GM19468 (cell line): ENCODE data around the gene TNFAIP8L3.
"Not testable (repeated sequence)": the region's sequence is repeated elsewhere in the genome, so short reads cannot be mapped to it uniquely, and the experiment has no call there.

Source experiments
- ATAC-seq: cut with Tn5 transposase; IDR thresholded peaks from one replicate; pipeline ENCODE4 v1.9.1; 2021; ENCODE audit warnings: mild to moderate bottlenecking, moderate library complexity, moderate number of reproducible peaks; ENCODE audit not compliant: unreplicated experiment; ENCODE audit errors: extremely low read depth

The TNFAIP8L3 gene

DNA sequence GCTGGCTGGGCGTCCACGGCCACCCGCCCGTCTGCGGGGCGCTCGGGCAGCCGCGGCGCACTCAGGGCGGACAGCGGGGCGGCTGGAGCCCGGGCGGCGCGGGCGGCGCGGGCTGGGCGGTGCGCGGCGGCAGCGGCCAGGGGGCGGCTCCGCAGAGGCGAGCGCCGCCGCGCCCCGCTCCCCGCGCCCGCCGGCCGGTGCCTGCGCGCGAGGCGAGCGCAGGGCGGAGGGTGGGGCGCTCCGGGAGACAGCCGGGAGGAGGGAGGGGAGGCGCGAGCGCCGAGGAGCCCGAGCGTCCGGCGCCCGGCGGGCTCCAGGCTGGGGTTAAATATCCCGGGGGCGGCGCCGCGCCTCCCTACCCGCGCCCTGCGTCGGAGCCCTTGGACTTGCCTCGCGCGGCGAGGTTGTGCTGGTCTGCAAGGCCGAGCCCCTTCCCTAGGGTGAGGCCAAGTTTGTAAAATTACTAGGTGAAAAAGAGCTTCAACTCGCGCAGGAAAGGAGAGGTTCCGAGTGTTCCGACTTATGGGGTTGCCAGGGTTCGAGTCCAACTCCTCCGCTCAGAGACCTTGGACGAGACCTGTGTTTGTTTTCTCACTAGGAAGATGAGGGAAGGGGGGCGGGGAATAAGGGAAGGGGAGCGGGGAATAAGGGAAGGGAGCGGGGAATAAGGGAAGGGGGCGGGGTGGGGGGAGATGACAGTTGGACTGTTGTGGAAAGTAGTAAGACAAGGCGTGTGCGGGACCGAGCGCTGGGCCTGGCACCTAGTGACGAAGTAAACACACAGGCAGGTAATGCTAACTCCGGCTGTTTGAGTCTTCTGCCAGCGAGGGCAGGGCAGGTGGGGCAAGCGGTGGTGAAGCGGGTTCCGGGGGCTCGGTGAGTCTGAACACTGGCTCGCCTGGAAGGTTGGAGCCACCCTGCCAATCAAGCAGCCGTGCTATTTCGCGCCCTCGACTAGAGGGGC is at the start of gene TNFAIP8L3:
Gene TNFAIP8L3 (minus strand): TSS at position 301 of the 964 bp plus-strand sequence. CDS start 311 bp downstream, outside the sequence.
- no peak for ATAC-seq

DNA sequence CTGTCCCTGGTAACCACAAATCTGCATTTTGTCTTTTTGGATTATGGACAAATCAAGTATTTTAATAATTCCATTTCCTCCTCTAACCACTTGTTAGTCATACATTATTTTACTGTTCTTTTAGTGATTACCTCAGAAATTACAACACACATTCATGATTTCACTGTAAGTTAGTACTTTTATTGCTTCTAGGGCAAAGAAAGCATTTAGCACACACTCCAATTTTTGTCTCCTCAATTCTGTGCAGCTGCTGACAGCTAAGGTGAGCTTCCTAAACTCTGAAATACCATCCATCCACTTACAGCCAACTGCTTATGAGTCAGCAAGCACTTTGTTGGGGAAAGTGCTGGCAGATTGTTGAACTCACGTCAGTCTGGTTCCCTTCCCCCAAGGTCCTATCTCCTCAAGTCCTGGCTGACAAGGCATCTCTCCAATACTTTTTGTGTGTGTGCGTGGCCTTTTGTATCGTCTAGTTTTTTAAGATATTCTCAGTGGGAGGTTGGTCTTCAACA is 49.4 kb upstream of the TNFAIP8L3 start:
- no peak for ATAC-seq

DNA sequence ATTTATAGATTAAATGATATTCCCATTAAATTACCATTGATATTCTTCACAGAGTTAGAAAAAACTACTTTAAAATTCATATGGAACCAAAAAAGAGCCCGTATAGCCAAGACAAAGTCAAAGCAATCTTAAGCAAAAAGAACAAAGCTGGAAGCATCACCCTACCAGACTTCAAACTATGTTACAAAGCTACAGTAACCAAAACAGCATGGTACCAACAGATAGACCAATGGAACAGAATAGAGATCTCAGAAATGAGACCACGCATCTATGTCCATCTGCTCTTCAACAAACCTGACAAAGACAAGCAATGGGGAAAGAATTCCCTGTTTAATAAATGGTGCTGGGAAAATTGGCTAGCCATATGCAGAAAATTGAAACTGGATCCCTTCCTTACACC is 45.6 kb upstream of the TNFAIP8L3 start:
- not testable (repeated sequence) for ATAC-seq

DNA sequence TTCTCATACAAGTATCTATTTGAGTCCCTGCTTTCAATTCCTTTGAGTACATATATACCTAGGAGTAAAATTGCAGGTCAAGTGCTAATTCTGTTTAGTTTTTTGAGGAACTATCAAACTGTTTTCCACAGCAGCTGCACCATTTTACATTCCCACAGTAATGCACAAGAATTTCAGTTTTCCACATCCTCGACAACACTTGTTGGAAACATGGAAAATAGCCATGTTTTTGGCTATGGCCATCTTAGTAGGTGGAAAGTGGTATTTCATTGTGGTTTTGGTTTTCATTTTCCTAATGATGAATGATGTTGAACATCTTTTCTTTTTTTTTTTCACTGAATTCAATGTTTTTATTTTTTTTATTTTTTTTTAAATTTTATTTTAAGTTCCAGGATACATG is 44.4 kb upstream of the TNFAIP8L3 start:
- ATAC-seq = no peak

DNA sequence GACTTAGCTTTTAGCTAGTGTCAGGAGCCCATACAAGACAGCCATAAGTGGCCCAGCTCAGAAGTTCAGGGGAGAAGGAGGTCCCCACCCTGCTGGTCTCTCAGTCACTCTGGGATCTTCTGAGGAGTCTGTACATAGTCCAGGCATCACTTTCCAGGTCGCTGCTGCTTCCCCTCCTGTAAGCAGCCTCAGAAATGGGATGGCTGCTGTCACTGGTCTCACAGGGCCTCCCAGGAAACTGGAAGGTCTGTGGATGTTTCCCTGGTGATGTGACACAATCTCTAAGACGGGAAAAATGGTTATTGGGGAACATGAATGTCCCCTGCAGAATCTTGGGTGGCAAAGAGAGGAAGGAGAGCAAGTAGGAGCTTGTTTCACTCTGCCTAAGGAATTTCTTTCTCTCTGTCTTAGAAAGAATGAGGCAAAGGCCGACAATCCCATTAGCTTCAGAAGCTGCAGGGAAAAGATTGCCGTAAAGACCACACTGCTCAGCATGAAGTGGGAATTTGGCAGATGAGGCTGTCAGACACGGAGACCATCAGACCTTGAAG is 43.2 kb upstream of the TNFAIP8L3 start:
- no peak for ATAC-seq

DNA sequence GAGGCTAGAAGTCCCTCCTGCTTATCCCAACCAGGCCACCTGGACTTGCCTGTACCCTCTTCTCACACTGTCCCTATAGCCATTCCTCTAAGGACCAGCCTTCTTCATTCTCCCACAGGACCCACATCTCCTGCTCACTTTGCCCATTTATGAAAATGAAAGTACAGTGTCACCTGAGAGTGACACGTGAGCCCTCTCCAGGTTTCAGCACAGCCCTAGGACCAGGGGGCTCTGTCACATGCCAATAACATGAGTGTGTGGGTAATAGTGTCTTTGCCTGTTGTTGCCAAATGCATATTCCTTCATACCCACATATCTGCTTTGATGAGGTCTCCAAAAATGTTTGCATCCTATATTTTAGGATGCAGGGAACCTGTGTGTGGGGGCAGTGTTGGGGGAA is 42.3 kb upstream of the TNFAIP8L3 start:
- ATAC-seq = no peak

DNA sequence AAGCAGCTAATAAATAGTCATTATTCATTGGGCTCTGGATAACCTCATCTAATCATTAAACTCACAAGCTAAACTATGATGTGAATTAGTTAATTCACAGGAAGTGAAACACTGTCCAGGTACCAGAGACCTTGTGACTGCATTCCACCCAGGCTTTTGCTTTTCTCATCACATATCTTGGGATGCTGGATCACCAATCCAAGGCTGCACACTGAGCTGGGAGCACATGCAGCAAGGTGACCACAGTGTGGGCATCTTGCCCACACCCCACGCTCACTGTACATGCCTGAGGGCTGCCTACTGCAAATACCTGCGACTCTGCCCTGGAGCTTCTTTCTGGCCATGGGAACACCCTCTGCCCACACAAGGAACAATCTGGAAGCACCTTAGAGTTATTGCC is 40.6 kb upstream of the TNFAIP8L3 start:
- ATAC-seq = no peak

DNA sequence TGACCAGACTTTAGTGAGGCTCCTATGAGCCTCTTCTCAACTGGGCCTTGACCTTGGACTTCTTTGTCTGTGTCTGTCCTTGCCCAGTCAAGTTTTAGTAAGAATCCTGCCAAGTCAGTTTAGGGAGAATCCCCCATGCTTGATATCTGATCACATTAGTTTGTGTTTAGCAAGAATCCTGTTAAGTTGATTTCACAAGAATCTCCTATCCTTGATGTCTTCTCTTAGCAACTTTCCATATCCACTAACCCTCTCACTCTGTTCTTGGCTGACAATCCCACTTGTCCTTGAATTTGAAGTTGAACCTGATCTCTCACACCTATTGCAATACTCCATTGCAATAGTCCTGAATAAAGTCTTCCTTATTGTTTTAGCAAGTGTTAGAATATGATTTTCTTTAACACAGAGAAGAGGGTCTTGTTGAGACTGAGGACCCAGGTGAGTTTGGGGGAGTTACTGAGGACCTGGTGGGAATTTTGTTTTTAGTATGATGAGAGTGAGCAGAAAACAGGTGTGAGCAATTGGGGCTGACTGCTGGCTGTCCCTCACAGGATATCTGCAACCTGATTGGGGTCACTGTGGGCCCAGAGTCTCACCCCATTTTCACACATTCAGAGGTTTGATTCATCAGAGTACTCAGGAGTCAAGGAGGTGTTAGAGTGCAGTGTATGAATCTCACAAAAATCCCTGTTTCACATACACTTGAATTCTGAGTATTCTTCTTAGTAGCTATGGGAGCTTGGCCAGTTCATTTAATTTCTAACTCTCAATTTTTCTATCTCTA is 39.9 kb upstream of the TNFAIP8L3 start:
- ATAC-seq = no peak

DNA sequence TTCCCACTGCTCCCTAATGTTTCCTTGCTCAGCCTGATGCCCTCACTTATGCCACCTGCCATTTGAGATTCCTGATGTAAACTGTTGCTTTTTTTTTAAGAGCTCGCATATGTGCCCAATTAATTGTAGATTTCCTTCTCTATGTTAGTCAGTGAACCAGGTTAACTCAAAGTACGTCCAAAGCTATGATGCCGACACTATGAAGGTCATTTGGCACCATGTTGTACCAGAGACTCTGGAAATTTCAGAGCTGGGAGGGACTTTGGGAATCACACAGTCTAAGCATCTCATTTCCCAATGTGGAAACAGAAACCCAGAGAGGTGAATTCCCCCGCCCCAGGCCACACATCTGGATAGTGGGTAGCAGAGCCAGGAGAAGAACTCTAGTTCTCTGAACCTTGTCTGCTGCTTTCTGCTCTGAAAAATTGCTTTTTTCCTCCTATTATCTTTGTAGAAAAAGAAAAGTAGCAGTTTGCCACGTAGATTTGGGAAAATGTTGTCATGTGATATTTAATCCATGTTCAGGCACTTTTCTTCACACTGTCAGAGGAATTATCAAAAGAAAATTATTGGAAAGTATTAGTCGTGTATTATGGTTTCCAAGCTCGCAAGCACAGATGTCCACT is 38.5 kb upstream of the TNFAIP8L3 start:
- no peak for ATAC-seq

DNA sequence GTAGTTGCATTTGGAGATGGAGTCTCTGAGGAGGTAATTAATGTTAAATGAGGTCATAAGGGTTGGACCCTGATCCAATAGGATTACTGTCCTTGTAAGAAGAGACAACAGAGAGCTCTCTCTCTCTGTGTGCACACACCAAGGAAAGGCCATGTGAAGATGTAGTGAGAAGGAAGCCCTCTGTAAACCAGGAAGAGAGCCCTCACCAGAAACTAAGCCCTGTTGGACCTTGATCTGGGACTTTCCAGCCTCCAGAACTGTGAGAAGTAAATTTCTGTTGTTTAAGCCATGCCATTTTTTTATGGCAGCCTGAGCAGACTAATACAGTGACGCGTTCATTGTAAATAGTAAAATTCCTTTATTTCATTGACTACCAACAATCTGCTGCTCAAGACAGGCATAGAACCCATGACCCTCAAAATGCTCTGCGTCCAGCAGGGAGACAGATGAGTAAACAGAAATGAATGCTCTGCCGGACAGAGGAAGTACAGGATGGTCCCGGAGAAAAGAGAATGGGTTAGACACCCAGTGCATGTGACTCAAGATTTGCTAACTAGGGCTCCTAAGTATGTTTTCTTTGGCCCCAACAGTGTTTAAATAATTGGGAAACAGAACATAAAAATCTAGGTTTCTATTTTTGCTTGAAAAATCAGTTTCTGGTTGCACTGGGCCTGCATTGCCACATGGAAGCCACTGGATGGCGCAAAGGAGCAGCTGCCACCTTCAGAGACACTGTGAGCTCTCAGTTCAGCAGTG is 37.9 kb upstream of the TNFAIP8L3 start:
- ATAC-seq = no peak

DNA sequence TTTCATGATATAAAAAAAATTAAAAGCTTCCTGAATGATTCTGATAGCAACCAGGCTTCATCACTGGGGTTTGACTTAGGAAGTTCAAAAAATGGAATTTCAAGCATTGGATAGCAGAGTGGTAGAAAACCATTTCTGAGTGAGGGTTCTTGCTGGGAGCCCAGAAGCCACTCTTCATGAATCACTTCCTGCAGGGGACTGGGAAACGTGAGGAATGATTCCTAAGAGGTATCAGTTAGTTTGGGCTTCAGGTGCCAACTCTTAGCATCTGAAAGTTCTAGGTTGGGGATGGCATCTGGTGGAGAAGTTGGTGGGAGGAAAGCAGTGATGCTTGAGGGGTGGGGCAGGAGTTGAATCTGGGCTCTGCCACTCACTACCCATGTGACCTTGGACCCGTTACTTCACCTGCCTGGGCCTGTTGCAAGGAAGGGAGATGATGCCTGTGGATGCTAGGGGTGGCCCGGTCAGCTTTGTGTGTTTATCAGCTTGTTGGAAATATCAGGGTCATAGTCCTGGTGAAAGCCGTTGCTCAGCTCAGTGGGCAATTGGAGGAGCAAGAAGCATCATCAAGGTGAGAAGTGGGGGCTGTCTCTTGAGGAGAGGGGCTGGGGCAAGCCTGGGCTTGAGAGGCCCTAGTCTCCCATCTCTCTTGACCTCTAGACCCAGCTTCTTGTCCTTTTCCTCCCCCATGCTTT is 37.0 kb upstream of the TNFAIP8L3 start:
- ATAC-seq = no peak

DNA sequence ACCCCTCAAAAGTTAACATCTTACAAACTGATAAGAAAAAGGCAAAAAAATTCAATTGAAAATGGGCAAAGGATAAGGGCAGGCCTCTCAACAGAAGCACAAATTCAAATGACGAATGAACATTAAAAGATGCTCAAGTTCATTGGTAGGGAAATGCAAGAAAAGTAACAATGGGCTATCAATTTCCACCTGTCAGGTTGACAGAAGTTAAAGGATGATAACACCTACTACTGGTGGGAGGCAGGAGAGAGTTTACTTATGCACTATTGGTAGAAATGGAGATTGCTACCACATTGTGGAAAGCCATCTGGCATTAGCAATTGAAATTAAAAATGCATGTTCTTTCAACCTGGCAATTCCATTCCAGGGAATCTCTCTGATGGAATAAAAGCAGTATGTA is 35.6 kb upstream of the TNFAIP8L3 start:
- ATAC-seq = no peak

DNA sequence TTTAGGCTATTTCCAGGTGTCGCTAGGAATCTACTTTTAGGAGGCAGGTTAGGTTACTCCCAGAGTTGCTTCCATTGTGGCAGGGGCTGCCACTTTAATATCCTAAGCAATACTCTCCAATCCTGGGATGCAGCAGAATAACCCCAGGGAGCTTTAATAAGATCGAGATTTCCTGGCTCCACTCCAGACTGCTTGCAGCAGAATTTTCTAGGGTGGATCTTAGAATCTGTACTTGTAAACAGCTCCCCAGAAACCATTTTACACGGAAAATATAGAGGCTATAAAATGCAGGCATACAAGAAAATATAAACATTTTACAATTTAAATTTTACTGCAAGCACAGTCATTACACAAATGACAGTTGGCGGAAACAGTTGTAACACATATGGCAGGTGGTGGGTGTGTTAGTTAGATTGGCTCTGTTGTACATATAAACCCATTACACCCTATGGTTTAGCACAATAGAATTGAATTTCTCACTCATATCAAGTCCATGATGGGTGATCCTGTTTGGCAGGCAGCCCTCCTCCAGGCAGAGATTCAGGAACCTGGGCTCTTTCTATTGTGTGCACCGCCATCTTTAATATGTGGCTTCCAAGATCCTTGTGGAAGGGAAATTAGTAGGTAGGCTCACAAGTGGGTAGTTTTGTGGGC is 35.0 kb upstream of the TNFAIP8L3 start:
- no peak for ATAC-seq

DNA sequence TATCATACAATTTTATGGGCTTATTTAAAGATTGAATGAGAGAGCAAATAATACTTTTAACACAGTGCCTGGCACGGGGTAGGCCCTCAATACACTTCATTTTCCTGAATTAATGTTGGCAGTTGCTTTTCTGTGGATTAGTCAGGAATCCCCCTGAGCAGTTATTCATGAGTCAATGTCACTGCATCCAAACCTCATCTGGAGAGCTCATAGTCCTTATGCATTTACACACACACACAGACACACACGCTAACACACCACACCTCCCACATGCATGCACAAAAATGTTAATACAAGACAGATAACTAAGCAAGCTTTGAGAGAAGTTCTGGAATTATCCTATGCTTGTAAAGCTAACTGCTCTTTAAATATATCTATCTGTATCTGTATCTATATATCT is 34.0 kb upstream of the TNFAIP8L3 start:
- no peak for ATAC-seq

DNA sequence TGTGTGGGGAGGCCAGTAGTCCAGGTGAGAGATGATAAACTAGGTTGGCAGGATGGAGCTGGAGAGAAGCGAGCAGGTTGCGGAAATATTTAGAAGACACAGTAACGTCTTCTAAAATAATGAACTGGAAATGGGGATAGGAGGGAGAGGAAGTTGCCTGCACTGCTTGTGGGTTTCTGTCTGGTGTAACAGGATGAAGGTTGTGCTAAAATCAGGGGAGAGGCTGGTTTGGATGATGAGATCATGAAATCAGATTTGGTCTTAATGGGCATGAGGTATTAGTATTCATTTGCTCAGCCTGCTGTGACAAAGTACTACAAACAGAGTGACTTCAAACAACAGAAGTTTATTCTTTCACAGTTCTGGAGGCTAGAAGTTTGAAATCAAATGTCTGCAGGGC is 32.1 kb upstream of the TNFAIP8L3 start:
- no peak for ATAC-seq

DNA sequence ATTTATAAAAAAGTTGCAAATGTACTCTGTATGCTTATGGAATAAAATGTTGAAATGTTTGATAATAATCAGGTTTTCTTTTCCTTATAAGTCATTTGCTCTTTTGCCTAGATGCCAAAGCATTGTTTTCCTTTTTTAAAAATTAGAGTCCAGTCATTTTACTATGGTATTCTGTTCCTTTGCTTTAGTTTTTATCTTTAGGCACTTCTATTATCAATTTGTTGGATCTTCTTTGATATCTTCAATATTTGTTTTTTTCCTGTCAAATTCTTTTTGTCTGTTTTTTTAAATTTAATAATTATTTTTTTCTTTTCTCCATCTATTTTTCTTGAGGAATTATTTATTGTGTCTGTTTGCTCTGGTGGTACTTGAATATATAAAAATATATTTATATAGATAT is 28.3 kb upstream of the TNFAIP8L3 start:
- ATAC-seq = not testable (repeated sequence)

DNA sequence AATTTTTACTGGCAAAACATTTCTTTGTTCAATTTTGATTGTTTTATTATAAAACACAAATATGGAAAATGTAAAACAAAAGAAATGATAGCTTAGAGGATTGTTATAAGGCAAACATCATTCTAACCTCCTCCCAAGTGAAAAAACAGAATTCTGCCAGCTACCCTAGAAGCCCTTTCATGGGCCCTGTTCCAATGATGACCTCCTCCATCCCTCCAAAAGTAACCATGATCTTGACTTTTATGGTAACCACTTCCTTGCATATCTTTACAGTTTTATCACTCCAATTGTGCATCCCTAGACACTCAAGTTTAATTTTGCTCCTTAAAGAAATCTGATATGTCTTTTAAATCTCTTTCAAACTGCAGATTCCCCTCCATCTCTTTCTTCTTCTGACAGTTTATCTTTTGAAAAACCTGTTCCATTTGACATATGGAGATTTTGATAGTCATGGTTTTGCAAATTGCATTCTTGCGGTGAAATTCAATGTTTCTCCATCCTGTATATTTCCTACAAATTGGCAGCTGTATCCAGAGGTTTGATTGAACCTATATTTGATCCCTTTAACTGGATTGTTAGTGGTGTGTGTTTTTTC is 27.0 kb upstream of the TNFAIP8L3 start:
- ATAC-seq = no peak

DNA sequence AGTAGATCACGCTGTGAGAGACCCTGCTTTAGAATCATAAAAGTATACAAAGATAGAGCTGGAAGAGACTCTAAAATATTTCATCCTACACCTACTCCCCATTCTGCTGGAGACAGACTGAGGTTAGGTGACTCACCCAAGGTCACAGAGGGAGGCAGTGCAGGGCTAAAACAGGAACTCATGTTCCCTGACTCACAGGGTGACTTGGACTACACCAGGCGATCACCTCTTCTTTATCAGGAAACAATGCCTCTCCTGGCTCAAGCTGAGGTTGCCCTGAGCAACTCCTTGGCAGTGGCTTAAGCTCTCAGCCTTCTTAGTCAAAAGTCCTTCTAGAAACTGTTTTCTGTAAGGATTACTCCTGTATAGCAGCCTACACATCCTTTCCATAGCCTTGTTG is 26.4 kb upstream of the TNFAIP8L3 start:
- no peak for ATAC-seq
